Uterus (tissue), 2 donors: ENCODE results near the gene ATF1.

Source experiments
- CTCF ChIP-seq, 4 experiments: fragments of 200-600 bp in 2 of 4; fragments of 450-650 bp in 2 of 4; sonication (generic) in 2 of 4; IDR thresholded peaks; one replicate each; pipeline ENCODE4 v1.5.1; 2016 to 2019; ENCODE audit warnings: antibody characterized with exemption in 4 of 4, mild to moderate bottlenecking in 2 of 4, moderate library complexity in 1 of 4
- POLR2A ChIP-seq, 2 donors: fragments of 450-650 bp; IDR thresholded peaks; one replicate each; pipeline ENCODE4 v1.6.1; 2016; ENCODE audit warnings: antibody characterized with exemption in 2 of 2, mild to moderate bottlenecking in 1 of 2, moderate library complexity in 1 of 2

DNA sequence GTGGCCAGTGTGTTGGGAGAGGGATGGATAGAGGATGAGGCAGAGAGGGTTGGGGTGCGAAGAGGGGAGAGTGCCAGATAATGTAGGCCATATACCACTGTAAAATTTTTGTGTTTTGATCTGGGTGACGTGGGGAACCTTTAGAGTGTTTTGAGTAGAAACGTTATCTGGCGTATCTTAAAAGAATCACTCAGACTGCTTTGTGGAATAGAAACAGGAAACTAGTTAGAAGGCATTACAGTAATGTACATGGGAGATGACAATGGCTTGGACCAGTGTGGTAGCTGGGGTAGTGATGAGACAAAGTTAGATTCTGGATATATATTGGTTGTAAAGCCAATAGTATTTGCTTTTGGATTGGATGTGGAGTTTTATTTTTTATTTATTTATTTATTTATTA, 20.6 kb downstream of the ATF1 start:
- TF ChIP-seq CTCF (IDR thresholded peaks at IDR 0.05): no peak
- no peak for TF ChIP-seq POLR2A (IDR thresholded peaks at IDR 0.05)
